ENCODE data around the gene TNNI3K. TPM values are rescaled to one million over a fixed set of nuclear protein-coding genes. Genes with fewer than 3 reads are reported as not detected.

TNNI3K gene
- polyA plus RNA-seq, 1 donor (not counting 4 experiments of a cell fraction or from before 2014, with no cell fraction given): 0.41 TPM

- Histone ChIP-seq H3K79me2 (ENCODE audit: control insufficient read depth, insufficient read depth, low read length) (no peaks in the 10 kb centered on the region), H3K9ac (ENCODE audit: control insufficient read depth, extremely low read depth, insufficient read depth, low read length) (no peak overlapping the region), H3K27me3 (ENCODE audit: control insufficient read depth, extremely low read depth, insufficient read depth, low read length) (no peaks in the 10 kb centered on the region), H3K27ac (ENCODE audit: control insufficient read depth, insufficient read depth, low read length) (no peak overlapping the region), H3K9me1 (ENCODE audit: control insufficient read depth, extremely low read depth, insufficient read depth, low read length) (no peaks in the 10 kb centered on the region), H3K9me3 (ENCODE audit: control insufficient read depth, low read depth, low read length) (no peaks in the 10 kb centered on the region), H4K20me1 (ENCODE audit: control insufficient read depth, extremely low read depth, insufficient read depth, low read length) (no peaks in the 10 kb centered on the region), H3K4me3 (ENCODE audit: control insufficient read depth in 2 of 3, extremely low read depth in 1 of 3, insufficient read depth in 2 of 3, low read depth in 1 of 3, low read length in 3 of 3) (no peak overlapping the region), H3K4me1 (ENCODE audit: control insufficient read depth, extremely low read depth, insufficient read depth, low read length) (no peaks in the 10 kb centered on the region), H2AFZ (ENCODE audit: control insufficient read depth, low read length) (no peak overlapping the region), H3K36me3 (ENCODE audit: control insufficient read depth in 2 of 2, extremely low read depth in 1 of 2, insufficient read depth in 2 of 2, low read length in 2 of 2) (no peaks in the 10 kb centered on the region), H3K4me2 (ENCODE audit: control insufficient read depth, extremely low read depth, insufficient read depth, low read depth, low read length) (no peak overlapping the region)
- DNase-seq (ENCODE audit: low read depth, low spot score) (no peak), FAIRE-seq (no peak)
- dilution Hi-C loops (cut with MboI; ENCODE audit: extremely low pct_ligation_motif_present, low sequenced_read_pairs): no loop called here
- TF ChIP-seq EZH2 (IDR thresholded peaks at IDR 0.05; ENCODE audit: low read length): no peak
Measured at GRCh38 chr1:74496669-74497068, 261.5 kb downstream of the TNNI3K start.

GRCh38 chr1:74498901-74499300 is 263.7 kb downstream of the TNNI3K start:
- H3K4me2 ChIP-seq (ENCODE audit: control insufficient read depth, extremely low read depth, insufficient read depth, low read depth, low read length): no peak overlapping the region
- H3K36me3 ChIP-seq (ENCODE audit: control insufficient read depth in 2 of 2, extremely low read depth in 1 of 2, insufficient read depth in 2 of 2, low read length in 2 of 2): no peaks in the 10 kb centered on the region
- H3K27ac ChIP-seq (ENCODE audit: control insufficient read depth, insufficient read depth, low read length): no peak overlapping the region
- no peak overlapping the region for H3K9ac ChIP-seq (ENCODE audit: control insufficient read depth, extremely low read depth, insufficient read depth, low read length)
- dilution Hi-C loops (cut with MboI; ENCODE audit: extremely low pct_ligation_motif_present, low sequenced_read_pairs): no loop called here
- no peaks in the 10 kb centered on the region for H3K4me1 ChIP-seq (ENCODE audit: control insufficient read depth, extremely low read depth, insufficient read depth, low read length)
- H4K20me1 ChIP-seq (ENCODE audit: control insufficient read depth, extremely low read depth, insufficient read depth, low read length): no peaks in the 10 kb centered on the region
- no peak overlapping the region for H2AFZ ChIP-seq (ENCODE audit: control insufficient read depth, low read length)
- TF ChIP-seq EZH2 (IDR thresholded peaks at IDR 0.05; ENCODE audit: low read length) (no peak), CTCF (optimal IDR thresholded peaks at IDR 0.05 in 1 of 3, IDR thresholded peaks at IDR 0.05 in 1 of 3, conservative IDR thresholded peaks at IDR 0.05 in 1 of 3; ENCODE audit: extremely low read depth in 1 of 3, insufficient read depth in 2 of 3, low read length in 3 of 3) (no peak)
- H3K27me3 ChIP-seq (ENCODE audit: control insufficient read depth, extremely low read depth, insufficient read depth, low read length): no peaks in the 10 kb centered on the region
- DNase-seq (ENCODE audit: low read depth, low spot score) (no peak), FAIRE-seq (no peak)
- H3K9me3 ChIP-seq (ENCODE audit: control insufficient read depth, low read depth, low read length): no peaks in the 10 kb centered on the region
- no peaks in the 10 kb centered on the region for H3K9me1 ChIP-seq (ENCODE audit: control insufficient read depth, extremely low read depth, insufficient read depth, low read length)
- no peak overlapping the region for H3K4me3 ChIP-seq (ENCODE audit: control insufficient read depth in 2 of 3, extremely low read depth in 1 of 3, insufficient read depth in 2 of 3, low read depth in 1 of 3, low read length in 3 of 3)
- H3K79me2 ChIP-seq (ENCODE audit: control insufficient read depth, insufficient read depth, low read length): no peaks in the 10 kb centered on the region

- DNase-seq (ENCODE audit: low read depth, low spot score): no peak
- no peak for FAIRE-seq
Measured at GRCh38 chr1:74502432-74502831, 267.2 kb downstream of the TNNI3K start.

More at GRCh38 chr1:74502432-74502831, 267.2 kb downstream of the TNNI3K start:
- H3K4me1 ChIP-seq (ENCODE audit: control insufficient read depth, extremely low read depth, insufficient read depth, low read length): no peaks in the 10 kb centered on the region
- no peak overlapping the region for H3K4me3 ChIP-seq (ENCODE audit: control insufficient read depth in 2 of 3, extremely low read depth in 1 of 3, insufficient read depth in 2 of 3, low read depth in 1 of 3, low read length in 3 of 3)
- dilution Hi-C loops (cut with MboI; ENCODE audit: extremely low pct_ligation_motif_present, low sequenced_read_pairs): no loop called here
- no peaks in the 10 kb centered on the region for H3K79me2 ChIP-seq (ENCODE audit: control insufficient read depth, insufficient read depth, low read length)
- no peak overlapping the region for H2AFZ ChIP-seq (ENCODE audit: control insufficient read depth, low read length)
- no peak overlapping the region for H3K27ac ChIP-seq (ENCODE audit: control insufficient read depth, insufficient read depth, low read length)
- no peak overlapping the region for H3K9ac ChIP-seq (ENCODE audit: control insufficient read depth, extremely low read depth, insufficient read depth, low read length)
- H3K4me2 ChIP-seq (ENCODE audit: control insufficient read depth, extremely low read depth, insufficient read depth, low read depth, low read length): no peak overlapping the region
- H3K36me3 ChIP-seq (ENCODE audit: control insufficient read depth in 2 of 2, extremely low read depth in 1 of 2, insufficient read depth in 2 of 2, low read length in 2 of 2): no peaks in the 10 kb centered on the region
- H3K9me3 ChIP-seq (ENCODE audit: control insufficient read depth, low read depth, low read length): no peaks in the 10 kb centered on the region
- TF ChIP-seq CTCF (optimal IDR thresholded peaks at IDR 0.05 in 1 of 3, IDR thresholded peaks at IDR 0.05 in 1 of 3, conservative IDR thresholded peaks at IDR 0.05 in 1 of 3; ENCODE audit: extremely low read depth in 1 of 3, insufficient read depth in 2 of 3, low read length in 3 of 3): no peak
- TF ChIP-seq EZH2 (IDR thresholded peaks at IDR 0.05; ENCODE audit: low read length): no peak
- no peaks in the 10 kb centered on the region for H3K27me3 ChIP-seq (ENCODE audit: control insufficient read depth, extremely low read depth, insufficient read depth, low read length)
- no peaks in the 10 kb centered on the region for H3K9me1 ChIP-seq (ENCODE audit: control insufficient read depth, extremely low read depth, insufficient read depth, low read length)
- H4K20me1 ChIP-seq (ENCODE audit: control insufficient read depth, extremely low read depth, insufficient read depth, low read length): no peaks in the 10 kb centered on the region
